ENCODE measurements around the gene ITGAL.

- TF ChIP-seq CTCF (IDR thresholded peaks at IDR 0.05; ENCODE audit: control extremely low read depth in 1 of 3, insufficient read depth in 1 of 3, low read depth in 1 of 3, low read length in 3 of 3) (no peak), ASH2L (IDR thresholded peaks at IDR 0.05; ENCODE audit: low read length) (no peak), FOSL1 (IDR thresholded peaks at IDR 0.05; ENCODE audit: insufficient read depth, low read depth, low read length) (no peak), CREB1 (IDR thresholded peaks at IDR 0.05) (no peak), POLR2A (IDR thresholded peaks at IDR 0.05; ENCODE audit: control extremely low read depth in 1 of 2, low read depth in 2 of 2, low read length in 2 of 2) (no peak), YY1 (IDR thresholded peaks at IDR 0.05; ENCODE audit: low read depth, low read length) (no peak), EP300 (IDR thresholded peaks at IDR 0.05; ENCODE audit: borderline replicate concordance in 1 of 2, low read depth in 2 of 2, low read length in 2 of 2) (no peak), TCF12 (IDR thresholded peaks at IDR 0.05; ENCODE audit: low read depth, low read length) (no peak), NRF1 (IDR thresholded peaks at IDR 0.05; ENCODE audit: low read depth, low read length) (no peak)
Observed at GRCh38 chr16:30552956-30553355, 80.4 kb downstream of the ITGAL start.
